ENCODE results near the gene HSPH1.
"Not testable (repeated sequence)": the region's sequence is repeated elsewhere in the genome, so short reads cannot be mapped to it uniquely, and the experiment has no call there.

The HSPH1 gene

DNA sequence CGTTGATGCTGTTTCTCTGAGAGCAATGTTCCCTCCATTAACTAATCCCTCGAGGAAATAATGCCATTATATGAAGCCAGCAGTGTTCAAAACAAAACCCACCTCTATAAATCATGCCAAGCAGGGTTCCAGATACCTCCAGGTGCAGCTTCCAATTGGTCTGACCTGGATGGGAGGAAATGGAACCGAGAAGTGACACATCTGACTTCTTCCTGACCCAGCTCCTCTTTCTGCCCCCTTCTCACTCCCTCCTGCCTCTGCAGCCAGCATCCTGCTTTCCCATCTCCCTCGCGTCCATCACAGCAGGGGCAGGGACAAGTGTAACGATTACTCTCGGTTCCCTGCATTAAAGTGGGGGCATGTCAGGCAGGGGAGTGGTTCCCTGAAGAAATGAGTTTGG lies 37.5 kb downstream of the HSPH1 start:
- DNase-seq, result no peak

GRCh38 chr13:31122544-31123260 lies 39.0 kb downstream of the HSPH1 start:
- no peak for DNase-seq

GRCh38 chr13:31122143-31122542 lies 39.6 kb downstream of the HSPH1 start:
- DNase-seq, result no peak

DNA sequence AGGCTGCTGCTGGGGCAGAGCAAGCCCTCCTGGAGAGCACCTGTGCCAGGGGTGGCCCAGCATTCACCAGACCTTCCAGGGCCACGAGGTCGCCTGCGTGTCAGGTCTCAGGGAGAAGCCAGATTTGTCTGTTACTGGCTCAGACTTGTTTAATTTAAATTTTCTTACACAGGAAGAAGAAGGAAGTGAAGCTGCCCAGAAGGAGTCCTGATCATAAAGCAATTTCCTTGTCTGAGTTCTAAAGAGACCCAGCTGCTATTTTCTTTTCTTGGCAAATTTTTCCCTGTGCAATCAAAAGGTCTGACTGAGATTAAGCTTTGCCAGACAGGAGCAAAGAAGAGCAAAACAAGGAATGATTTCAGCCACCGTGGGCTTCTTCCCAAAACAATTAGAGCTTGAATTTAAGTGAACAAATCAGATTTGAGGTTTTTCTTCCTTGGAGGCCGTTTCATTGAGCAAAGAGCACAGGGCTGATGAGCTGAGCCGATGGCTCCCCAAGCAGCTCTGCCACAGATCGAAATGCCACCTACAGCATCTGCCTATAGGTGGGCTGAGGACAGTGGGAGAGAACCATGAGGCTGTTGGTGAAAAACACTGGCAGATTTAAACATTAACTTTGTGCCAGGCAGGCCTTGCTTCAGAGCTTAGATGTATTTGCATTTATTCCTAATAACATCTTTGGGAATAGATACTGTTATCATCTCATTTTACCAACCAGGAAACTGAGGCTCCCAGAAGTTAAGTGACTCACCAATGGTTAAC lies 40.1 kb downstream of the HSPH1 start:
- DNase-seq, result no peak

DNA sequence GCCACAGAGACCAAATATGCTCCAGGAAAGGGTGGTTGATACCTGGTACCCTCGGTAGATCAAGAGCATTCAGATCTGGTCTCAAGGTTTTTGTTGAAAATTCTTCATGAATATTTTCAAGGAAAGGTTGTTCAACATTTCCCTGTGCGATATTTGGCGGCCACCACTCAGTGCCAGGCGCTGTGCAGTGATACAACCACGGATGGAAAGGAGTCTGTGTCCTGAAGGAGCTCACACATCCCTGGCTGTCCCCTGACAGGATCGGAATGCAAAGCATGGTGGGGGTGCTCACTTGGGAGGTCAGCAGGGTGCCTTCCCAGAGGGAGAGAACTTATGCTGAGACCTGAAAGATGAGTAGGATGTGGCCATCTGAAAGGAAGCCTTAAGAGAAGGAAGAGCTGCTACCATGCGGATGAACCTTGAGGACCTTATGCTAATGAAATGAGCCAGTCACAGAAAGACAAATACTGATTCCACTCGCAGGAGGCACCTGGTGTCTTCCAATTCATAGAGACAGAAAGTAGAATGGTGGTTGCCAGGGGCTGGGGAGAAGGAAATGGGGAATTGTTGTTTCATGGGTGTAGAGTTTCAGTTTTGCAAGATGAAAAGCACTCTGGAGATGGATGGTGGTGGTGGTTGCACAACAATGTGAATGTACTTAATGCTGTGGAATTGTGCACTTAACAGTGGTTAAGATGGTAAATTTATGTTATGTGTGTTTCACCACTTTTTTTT lies 41.6 kb downstream of the HSPH1 start:
- DNase-seq, result no peak

- DNase-seq, result no peak
Observed at GRCh38 chr13:31119526-31119925, 42.2 kb downstream of the HSPH1 start.

- peak; percentile 15 for DNase-seq
Observed at GRCh38 chr13:31116224-31116623, 45.5 kb downstream of the HSPH1 start.

DNA sequence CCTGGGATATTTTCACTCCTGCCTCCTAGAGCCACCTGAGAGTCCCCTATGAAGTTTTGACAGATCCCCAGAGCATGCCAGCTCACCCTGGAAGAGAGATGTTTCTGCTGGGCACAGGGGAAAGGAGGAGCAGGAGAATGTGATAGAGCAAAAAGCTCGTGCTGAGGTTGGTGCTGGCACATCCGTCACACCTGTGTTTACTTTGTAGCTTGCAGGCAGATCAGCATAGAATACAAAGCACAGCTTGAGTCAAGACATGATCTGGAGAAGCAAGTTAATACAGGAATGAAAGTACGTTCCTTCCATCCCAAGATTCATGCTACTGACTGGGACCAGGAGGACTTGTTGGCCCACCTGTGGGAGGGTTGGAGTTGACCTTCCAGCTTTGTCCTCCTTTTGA lies 46.1 kb downstream of the HSPH1 start:
- DNase-seq, result no peak

- DNase-seq, result no peak
Observed at GRCh38 chr13:31114641-31115040, 47.1 kb downstream of the HSPH1 start.

DNA sequence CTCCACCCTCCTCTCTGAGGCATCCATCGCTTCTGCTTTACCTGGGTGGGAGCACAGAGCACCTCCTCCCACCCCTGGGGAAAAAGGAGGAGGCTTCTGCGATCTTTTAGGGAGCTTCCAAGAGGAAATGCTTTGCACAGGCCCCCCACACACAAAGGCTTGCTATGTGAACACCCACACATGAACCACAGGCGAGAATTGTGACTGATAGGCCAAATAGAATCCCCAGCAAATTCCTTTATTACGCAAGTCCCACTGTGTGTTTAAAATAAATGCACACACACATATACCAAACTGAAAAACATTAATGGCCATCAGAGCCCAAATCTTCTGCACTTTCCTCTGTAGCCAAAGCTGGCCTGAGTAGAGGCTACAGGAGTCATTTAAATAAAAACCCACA lies 50.6 kb downstream of the HSPH1 start:
- no peak for DNase-seq

- no peak for DNase-seq
Observed at GRCh38 chr13:31110617-31111016, 51.1 kb downstream of the HSPH1 start.

DNA sequence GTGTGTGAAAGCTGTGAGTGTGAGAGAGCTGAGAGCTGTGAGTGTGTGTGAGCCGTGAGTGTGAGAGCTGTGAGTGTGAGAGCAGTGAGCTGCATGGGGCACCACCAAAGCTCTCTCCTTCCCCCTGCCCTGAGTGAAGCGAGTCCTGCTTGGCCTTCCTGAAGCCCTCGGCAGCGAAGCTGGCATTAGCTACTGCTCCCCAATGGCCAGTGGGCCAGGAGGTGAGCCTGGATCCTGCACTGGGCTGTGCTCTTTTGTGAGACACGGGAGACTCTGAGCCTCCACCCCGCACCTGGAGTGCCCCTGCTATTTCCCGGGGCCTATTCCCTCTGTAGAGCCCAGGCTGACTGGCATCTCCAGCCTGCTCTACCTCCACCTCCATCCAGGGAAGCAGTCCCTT lies 51.5 kb downstream of the HSPH1 start:
- DNase-seq, result no peak

- no peak for DNase-seq
Observed at GRCh38 chr13:31107109-31107508, 54.6 kb downstream of the HSPH1 start.

GRCh38 chr13:31105856-31106255 lies 55.8 kb downstream of the HSPH1 start:
- no peak for DNase-seq

DNA sequence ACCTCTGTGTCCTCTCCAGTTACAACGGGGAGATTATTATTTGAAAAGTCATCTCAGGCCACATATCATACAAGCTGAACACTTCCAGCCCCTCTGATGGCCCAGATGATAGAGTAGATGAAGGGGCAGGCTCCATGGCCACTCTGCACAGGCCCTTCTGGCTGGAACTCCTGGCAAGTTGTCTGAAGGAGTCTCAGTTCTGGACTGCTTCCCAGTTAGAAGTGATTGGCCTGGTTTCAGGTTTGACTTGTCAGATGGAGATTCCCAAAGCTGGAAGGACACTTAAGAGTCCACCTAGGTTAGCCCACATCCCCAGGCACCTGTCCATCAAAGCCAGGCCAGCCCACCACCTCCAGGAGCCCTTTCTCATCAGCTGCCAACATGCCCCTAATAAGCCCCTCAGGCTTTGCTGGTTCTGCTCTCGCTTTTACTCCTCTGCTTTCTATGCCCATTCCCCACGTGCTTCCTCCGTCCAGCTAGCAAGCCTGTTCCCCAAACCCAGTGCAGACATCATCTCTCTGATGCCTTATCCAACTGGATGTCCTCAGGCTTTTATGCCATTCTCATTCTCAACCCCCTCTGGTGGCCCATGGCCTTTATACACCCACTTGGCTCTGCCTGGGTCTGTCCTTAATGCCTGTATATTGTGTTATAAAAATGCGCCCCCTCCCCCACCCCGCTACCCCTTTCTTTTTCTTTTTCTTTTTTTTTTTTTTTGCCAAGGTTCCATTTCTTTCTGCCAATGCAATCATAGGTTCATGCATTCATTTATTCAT lies 56.5 kb downstream of the HSPH1 start:
- DNase-seq, result no peak

DNA sequence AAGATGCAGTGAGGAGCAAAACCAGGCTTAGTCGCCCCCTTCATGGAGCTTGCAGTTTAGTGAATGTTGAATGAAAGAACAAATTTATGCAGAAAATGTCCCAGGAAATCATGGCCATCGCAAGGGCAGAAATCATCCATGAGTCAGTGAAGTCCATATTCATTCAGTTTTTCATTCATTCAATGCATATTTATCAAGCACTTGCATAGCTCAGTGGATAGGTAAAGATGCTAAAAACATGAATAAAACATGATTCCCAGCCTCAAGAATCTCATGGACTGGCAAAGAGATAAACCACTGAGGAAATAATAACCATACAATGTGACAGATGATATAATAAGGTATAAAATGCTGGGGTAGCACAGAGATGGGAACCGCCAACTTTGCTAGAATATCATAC lies 58.8 kb downstream of the HSPH1 start:
- no peak for DNase-seq

GRCh38 chr13:31101472-31102170 lies 60.1 kb downstream of the HSPH1 start:
- DNase-seq, result no peak

DNA sequence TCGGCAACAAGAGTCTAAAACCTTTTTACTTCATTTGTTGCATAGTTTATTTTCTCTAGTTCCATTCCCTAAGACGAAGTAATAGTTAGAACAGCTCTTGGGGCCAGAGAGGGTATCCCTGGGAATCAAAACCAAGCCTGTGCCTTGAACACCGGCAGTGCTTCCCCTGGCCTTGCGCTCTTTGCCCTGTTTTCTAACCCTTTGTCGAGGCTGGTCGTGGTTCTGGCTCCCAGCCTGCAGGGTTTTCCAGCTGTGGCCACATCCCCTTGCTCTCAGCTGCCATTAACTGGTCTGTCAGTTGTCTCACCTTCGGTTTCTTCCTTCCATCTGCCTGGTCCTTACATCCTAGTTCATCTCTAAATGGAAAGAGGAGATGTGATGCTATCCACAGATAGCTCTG lies 61.0 kb downstream of the HSPH1 start:
- DNase-seq, result no peak

- DNase-seq, result not testable (repeated sequence)
Observed at GRCh38 chr13:31097911-31098434, 63.7 kb downstream of the HSPH1 start.

DNA sequence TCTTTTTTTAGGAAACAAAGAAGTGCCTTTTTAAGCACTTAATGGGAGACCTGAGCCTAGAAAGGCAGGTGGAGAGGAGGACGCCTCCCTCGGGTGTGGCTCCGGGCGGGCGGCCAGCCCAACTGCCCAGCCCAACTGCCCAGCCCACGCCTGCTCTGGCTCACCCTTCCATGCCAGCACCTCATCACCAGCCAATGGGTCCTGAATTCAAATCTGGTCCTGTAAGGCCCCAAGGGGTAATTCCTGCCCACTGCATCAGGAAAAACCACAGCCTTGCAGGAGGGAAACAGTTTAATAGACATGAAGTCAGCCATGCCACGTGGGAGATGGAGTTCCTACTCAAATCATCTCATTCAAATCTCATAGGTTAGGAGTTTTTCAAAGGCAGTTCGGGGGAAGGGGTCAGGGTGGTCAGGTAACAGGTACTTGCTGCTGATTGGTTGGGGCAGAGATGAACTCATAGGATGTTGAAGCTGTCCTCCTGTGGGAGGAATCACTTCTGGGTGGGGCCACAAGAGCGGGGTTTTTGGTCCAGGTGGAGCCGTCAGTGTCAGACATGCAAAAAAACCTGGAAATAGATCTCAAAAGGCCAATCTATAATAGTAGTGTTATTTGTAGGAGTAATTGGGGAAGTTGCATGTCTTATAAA lies 64.9 kb downstream of the HSPH1 start:
- DNase-seq, result no peak

GRCh38 chr13:31094331-31095015 lies 67.2 kb downstream of the HSPH1 start:
- no peak for DNase-seq

Measured in activated CD4-positive, alpha-beta T cell treated with anti-CD3 and anti-CD28 coated beads, Interleukin-10, Interleukin-2, amounts not matched to agents 100 ng/mL and 50 ng/mL, durations not matched to agents 16 hours and 8 hours (primary cell).